ENCODE results near the gene CAV1.
"Not testable (repeated sequence)": the region's sequence is repeated elsewhere in the genome, so short reads cannot be mapped to it uniquely, and the experiment has no call there.

Gene CAV1

DNA sequence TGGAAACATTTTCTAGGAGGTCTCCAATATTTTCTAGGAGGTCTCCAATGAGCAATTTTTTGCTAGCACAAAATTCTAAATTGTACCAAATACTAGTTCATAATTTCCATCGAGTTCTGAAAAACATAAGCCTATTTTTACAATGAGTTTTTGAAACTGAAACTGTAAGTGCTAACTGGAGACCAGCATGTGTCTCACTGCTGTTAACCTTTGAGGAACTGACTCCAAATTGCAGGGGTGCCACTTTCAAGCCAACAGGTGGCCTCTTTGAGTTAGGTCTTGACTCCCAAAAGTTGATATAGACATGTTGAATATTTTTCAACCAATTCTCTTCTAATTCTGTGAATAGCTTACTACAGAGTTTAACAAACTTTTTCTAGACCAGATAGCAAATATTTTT lies 58.8 kb downstream of the CAV1 start:
- DNase-seq, result no peak

GRCh38 chr7:116584721-116585120 lies 59.9 kb downstream of the CAV1 start:
- no peak for DNase-seq

GRCh38 chr7:116585392-116585791 lies 60.6 kb downstream of the CAV1 start:
- no peak for DNase-seq

DNA sequence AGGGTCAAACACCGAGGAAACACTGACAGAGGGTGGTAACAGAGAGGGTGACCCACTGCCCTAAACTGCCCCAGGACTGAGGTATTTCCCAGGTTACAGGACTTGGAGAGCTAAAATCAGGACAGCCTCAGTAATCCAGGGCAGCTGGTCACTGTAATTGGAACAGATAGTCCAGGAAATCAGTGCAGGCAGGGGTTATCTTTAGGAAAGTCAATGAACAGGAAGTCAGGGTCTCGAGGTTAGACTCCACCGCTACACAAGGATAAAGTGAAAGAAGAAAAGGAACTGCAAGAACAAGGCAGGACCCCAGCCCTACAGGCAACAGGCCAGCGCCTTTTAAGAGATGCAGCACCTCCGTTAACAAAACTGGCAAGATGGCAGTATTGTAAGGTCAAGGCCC lies 61.1 kb downstream of the CAV1 start:
- no peak for DNase-seq

- not testable (repeated sequence) for DNase-seq
These were observed 62.4 kb downstream of the CAV1 start for GRCh38 chr7:116587200-116587599.

DNA sequence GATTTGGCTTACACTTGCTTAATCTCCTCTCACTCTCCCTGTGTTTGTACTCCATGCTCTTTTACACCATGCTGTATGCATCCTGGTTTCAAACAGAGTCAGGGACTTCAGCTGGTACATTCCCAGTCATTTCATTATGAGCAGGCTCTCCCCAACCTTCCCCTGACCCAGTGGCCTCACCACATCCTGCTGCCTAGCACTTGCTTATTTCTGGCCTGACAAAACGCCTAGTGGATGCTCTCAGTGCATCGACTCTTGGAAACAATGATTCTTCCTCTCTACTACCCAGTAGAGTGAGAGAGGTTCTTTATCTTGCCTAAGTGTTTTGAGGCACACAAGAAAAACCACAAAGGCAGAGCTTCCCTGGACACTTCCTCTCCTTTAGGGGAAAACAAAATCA lies 63.4 kb downstream of the CAV1 start:
- DNase-seq, result no peak

DNA sequence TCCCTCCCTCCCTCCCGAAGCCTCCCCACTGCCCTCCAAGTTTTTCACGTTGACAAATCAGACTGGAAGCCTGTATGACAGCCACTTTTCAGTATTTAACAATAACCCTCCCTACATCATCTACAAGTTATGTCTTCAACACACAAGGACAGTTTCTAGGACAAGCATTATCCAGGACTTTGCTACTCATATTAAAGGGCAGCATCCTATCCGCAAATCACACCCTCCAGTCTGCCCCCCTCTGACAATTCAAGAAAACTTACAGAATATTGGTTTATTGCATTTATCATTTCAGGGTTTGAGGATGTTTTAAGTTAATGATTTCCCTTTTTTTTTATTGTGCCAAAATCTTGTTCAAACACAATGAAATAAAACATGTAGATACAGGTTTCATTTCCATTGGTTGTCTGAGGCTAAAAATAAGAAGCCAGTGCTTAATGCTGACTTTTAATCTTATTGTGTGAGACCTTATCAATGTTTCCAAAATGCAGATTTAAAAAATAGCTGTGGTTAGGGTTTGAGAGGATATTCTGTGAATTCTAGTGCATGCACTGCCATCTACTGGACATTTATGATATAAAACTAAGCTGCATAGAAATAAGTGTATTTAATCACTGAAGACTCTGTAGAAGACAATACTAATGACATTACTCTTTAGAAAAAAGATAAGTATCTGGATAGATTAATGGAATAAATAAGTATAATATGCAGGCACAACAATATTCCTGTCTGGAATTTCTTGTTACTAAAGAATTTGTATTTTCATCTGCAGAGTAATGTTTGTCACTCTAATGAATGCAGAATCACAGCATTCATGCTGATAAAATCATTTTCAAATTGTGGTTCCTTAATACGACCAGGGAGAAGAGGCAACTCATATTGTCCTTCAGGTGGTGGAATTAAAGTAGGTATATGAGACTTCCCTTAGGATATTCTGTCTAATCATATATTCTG lies 64.1 kb downstream of the CAV1 start:
- DNase-seq, result peak; percentile 62 to 64

DNA sequence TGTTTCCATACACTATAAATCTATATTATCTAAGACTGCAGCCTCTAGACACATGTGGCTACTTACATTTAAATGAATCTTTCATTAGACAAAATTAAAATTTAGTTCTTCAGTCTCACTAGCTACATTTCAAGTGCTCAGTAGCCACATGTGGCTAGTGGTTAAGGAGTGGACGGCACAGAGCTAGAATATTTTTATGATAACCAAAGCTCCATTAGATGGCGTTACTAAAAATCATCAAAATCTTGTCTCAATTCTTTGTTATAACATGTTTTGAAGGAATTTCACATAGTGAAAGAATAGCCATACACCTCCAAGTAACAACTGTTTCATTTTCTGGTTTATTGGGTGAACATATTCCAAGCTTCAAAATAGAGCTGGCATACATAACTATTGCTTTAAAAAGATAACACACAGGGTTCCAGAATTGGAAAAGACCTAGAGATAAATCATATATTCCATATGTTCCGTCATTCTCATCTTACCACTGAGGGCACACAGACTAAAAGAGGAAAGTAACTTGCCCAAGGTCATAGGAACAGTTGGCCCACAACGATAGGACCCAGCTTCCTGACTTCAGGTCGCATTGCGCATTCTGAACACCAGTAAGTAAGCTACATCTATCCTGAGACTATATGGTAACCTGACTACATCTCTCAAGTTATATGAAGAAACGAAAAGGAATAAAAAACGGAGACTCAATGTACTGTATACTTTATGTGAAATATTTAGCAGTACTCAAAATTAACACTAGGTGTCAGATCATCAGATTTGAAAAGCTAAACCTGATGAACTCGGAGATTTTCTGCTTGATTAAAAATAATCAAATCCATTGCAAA lies 66.6 kb downstream of the CAV1 start:
- peak; percentile 7 to 42 for DNase-seq

GRCh38 chr7:116592041-116592355 lies 67.2 kb downstream of the CAV1 start:
- DNase-seq, result no peak

DNA sequence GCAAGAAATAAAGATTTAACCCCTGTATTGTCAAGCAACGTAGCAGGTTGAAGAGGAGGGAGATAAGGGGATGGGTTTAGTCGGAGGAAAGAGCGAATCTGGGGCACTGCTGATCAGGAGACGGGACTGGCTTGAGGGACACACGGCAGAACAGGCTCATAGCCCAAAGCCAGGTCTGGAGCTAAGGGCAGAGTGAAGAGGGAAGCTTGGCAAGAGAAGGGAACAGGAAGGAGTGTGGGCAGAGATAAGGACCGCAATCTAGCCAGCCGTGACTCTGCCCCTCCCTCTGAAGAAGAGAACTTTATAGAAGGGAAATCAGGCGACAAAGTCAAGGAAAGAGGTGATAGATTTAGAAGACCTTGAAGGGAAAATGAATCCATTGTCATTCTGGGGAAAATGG lies 67.6 kb downstream of the CAV1 start:
- DNase-seq, result no peak

DNA sequence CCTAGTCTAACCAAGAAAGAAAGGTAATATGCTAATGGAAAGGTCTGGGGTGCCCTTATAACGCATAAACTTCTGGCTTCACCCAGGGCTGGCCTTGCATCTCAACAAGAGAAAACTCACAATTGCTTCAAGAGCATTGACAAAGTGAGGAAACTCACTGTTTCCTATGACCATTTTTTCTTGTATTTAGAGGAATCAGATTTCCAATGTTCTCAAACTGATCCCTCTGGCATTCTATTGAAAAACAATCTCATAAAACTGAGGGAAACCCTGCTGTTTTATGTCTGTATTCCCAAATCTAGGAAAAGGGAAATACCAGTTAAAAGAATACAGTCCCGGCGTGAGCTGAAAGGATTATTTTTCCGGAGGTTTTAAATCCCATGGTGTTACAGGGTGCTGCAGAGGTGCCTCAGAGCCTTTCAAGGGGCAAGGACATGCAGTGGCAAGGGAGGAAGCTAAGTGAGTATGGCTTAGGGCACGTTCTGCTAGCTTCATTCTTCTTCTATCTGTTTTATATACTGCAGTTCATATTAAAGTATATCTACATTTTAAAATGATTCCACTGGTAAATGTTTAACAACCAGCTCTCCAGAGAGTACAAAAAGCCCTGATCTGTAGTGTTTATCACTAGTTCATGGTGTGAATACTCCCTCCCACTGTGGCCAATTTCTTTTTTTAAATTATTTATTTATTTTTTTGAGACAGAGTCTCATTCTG lies 68.7 kb downstream of the CAV1 start:
- no peak for DNase-seq

GRCh38 chr7:116595063-116595462 lies 70.2 kb downstream of the CAV1 start:
- DNase-seq, result no peak

GRCh38 chr7:116597384-116597783 lies 72.5 kb downstream of the CAV1 start:
- no peak for DNase-seq

GRCh38 chr7:116598278-116598677 lies 73.4 kb downstream of the CAV1 start:
- no peak for DNase-seq

DNA sequence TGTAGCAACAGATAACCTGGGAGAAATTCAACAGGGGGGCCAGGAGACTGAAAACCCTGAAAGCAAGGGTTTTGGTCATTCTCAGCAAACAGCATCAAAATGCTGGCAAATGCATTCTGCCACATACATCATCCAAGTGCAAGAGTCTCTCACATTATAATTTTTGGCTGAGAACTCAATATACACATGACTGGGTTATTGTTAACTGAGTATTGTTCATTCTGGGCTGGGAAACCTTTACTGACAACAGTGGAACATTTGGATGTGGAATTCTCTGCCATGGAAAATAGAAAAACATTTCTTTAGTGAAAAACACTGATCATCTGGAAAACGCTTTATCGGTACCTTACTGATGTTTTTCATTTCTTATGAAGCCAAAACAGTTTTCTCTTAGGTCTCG lies 74.0 kb downstream of the CAV1 start:
- no peak for DNase-seq

- DNase-seq, result no peak
These were observed 76.6 kb downstream of the CAV1 start for GRCh38 chr7:116601426-116601825.

GRCh38 chr7:116607299-116607698 lies 82.5 kb downstream of the CAV1 start:
- no peak for DNase-seq

DNA sequence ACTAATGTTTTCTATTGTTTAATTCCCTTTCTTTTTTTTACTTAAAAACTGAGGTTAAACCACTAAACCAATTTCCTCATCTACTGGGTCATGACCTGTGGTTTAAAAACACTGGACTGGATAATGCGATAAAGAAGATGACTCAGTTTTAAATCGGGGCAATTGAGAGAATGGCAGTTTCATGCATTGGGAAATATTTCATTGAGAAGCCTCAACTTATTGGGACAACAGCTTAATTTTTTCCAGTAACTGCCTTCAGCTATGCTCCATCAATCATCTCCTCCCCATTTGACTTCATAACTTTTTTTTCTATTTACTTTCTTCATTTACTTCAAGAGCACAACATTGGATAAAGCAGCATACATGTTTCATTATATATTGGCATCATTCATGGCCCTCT lies 85.4 kb downstream of the CAV1 start:
- no peak for DNase-seq

- no peak for DNase-seq
These were observed 85.9 kb downstream of the CAV1 start for GRCh38 chr7:116610721-116611120.

Measured in NCI-H2081 (cell line).